Trophoblast cell (in vitro differentiated cells and primary cell): ENCODE data around the gene B3GALNT2.
"Not testable (repeated sequence)": the region's sequence is repeated elsewhere in the genome, so short reads cannot be mapped to it uniquely, and the experiment has no call there.

Source experiments
- DNase-seq, 2 donors: peaks; one replicate each; pipeline ENCODE4 v3.0.0-alpha.2; 2016
- H2AFZ ChIP-seq: 2 replicates; pipeline ENCODE4 v1.6.1; 2013; ENCODE audit warnings: low read length, moderate library complexity, mild to moderate bottlenecking; ENCODE audit not compliant: insufficient read depth, poor library complexity
- H2AK5ac ChIP-seq: 2 replicates; pipeline ENCODE4 v1.6.1; 2013; ENCODE audit warnings: mild to moderate bottlenecking, low read length
- H2BK120ac ChIP-seq: 2 replicates; pipeline ENCODE4 v1.6.1; 2013; ENCODE audit warnings: low read length, mild to moderate bottlenecking, moderate library complexity; ENCODE audit not compliant: insufficient read depth, poor library complexity
- H2BK12ac ChIP-seq: 2 replicates; pipeline ENCODE4 v1.6.1; 2013; ENCODE audit warnings: mild to moderate bottlenecking, low read length, moderate library complexity
- H2BK5ac ChIP-seq: 2 replicates; pipeline ENCODE4 v1.6.1; 2013; ENCODE audit warnings: low read length, low read depth, moderate library complexity, mild to moderate bottlenecking; ENCODE audit not compliant: poor library complexity
- H3K14ac ChIP-seq: 2 replicates; pipeline ENCODE4 v1.6.1; 2013; ENCODE audit warnings: mild to moderate bottlenecking, low read length
- H3K18ac ChIP-seq: 2 replicates; pipeline ENCODE4 v1.6.1; 2013; ENCODE audit warnings: mild to moderate bottlenecking, low read length
- H3K23ac ChIP-seq: 2 replicates; pipeline ENCODE4 v1.6.1; 2013; ENCODE audit warnings: low read length
- H3K27ac ChIP-seq: 2 replicates; pipeline ENCODE4 v1.5.1; 2013; ENCODE audit warnings: low read depth, mild to moderate bottlenecking, inconsistent platforms, low read length, moderate library complexity
- H3K27me3 ChIP-seq: 2 replicates; pipeline ENCODE4 v1.6.1; 2013; ENCODE audit warnings: inconsistent platforms, mild to moderate bottlenecking, low read length, moderate library complexity; ENCODE audit not compliant: insufficient read depth
- H3K36me3 ChIP-seq, 2 experiments: 1 replicate in 1 of 2; 2 replicates in 1 of 2; pipeline ENCODE4 v1.6.1; 2013; ENCODE audit warnings: low read length in 2 of 2, mild to moderate bottlenecking in 2 of 2, moderate library complexity in 1 of 2; ENCODE audit not compliant: insufficient read depth in 2 of 2, control insufficient read depth in 1 of 2
- H3K4ac ChIP-seq: 2 replicates; pipeline ENCODE4 v1.6.1; 2013; ENCODE audit warnings: low read depth, mild to moderate bottlenecking, low read length, moderate library complexity
- H3K4me1 ChIP-seq, 2 experiments: 1 replicate in 1 of 2; 2 replicates in 1 of 2; pipeline ENCODE4 v1.6.1; 2013; ENCODE audit warnings: low read length in 2 of 2, mild to moderate bottlenecking in 2 of 2, moderate library complexity in 1 of 2; ENCODE audit not compliant: insufficient read depth in 2 of 2, control insufficient read depth in 1 of 2
- H3K4me2 ChIP-seq: 2 replicates; pipeline ENCODE4 v1.6.1; 2013; ENCODE audit warnings: inconsistent platforms, mild to moderate bottlenecking, low read length, moderate library complexity
- H3K4me3 ChIP-seq: 2 replicates; pipeline ENCODE4 v1.5.1; 2013; ENCODE audit warnings: mild to moderate bottlenecking, low read depth, low read length, inconsistent platforms
- H3K79me1 ChIP-seq: one replicate; pipeline ENCODE4 v1.6.1; 2013; ENCODE audit warnings: low read length
- H3K79me2 ChIP-seq: 2 replicates; pipeline ENCODE4 v1.6.1; 2013; ENCODE audit warnings: low read length, mild to moderate bottlenecking; ENCODE audit not compliant: control insufficient read depth, insufficient read depth, poor library complexity
- H3K9ac ChIP-seq: 2 replicates; pipeline ENCODE4 v1.6.1; 2013; ENCODE audit warnings: mild to moderate bottlenecking, low read length
- H3K9me3 ChIP-seq: 2 replicates; pipeline ENCODE4 v1.6.1; 2013; ENCODE audit warnings: low read depth, mild to moderate bottlenecking, control low read depth, inconsistent platforms, low read length; ENCODE audit not compliant: insufficient read depth
- H4K12ac ChIP-seq: 2 replicates; pipeline ENCODE4 v1.6.1; 2013; ENCODE audit warnings: low read depth, mild to moderate bottlenecking, low read length, moderate library complexity
- H4K8ac ChIP-seq: 2 replicates; pipeline ENCODE4 v1.6.1; 2013; ENCODE audit warnings: low read depth, mild to moderate bottlenecking, low read length, moderate library complexity
- H4K91ac ChIP-seq: one replicate; pipeline ENCODE4 v1.6.1; 2013; ENCODE audit warnings: low read depth, mild to moderate bottlenecking, low read length, moderate library complexity
- WGBS: extraction: QIAGEN DNeasy Blood & Tissue Kit; methylation state at CpG from one replicate; pipeline ENCODE4 v1.1.7; 2013; ENCODE audit warnings: missing lambda C conversion rate; ENCODE audit not compliant: insufficient read length, insufficient coverage; ENCODE audit errors: extremely low coverage; 5-methylcytosine and 5-hydroxymethylcytosine counted together

Gene B3GALNT2

DNA sequence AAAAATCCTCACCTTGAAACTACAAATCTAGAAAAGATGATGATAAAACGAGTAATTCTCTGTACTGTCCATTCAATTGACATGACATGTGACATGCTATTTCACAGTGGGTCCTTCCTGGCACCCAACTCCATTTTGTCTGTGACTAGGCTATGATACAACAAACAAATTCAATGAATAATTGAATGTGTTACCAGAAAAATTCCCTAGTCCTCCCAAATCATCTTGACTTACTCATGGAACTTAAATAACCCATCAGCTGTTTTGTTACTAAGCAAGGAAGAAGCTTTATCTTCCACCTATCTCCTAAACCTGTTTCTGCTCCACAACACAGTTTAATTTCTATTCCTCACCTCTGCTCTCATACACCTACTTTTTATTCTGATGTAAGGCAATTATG lies 30.4 kb downstream of the B3GALNT2 start:
- Histone ChIP-seq H2BK12ac (no peak overlapping the region), H3K79me1 (no peaks in the 10 kb centered on the region)

DNA sequence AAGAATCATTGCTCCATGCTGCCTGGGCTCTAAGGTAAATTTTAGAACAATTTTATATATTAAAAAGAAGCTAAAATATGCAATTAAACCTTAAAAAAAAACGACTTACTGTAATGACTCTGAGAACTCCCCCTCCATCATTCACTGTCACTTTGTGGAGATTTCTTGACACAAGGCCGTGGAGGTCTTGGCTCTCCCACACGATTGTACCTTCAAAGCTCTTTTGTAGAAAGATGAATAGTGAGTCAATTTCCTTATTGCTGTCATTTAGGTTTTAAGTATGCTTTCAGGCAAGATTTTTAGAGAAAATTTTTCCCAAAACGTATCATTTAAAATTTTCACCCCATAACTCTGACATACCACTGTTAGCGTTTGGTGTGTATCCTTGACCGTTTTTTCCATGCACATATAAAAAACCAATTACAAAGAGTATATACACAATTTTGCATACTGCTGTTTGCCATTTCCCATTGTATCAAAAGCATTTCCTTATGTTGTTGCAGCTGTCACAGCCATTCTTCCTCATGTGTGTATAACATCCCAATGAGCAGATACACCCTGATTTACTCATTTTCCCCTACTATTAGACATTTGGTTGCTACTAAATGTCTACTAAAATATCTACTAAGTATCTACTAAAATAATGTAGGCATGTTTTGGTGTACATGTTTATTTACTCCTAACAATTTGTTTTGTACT lies 33.4 kb downstream of the B3GALNT2 start:
- Histone ChIP-seq H3K79me1 (no peaks in the 10 kb centered on the region), H3K79me2 (no peaks in the 10 kb centered on the region), H3K18ac (no peak overlapping the region), H4K8ac (no peak overlapping the region), H2BK120ac (no peak overlapping the region), H3K4me2 (no peak overlapping the region), H4K91ac (no peak overlapping the region), H2BK5ac (no peak overlapping the region), H2AK5ac (no peak overlapping the region), H3K36me3 (peaks cover 3 to 12% of the 10 kb centered on the region in 2 experiments), H3K27ac (no peak overlapping the region), H3K23ac (no peak overlapping the region), H3K27me3 (no peaks in the 10 kb centered on the region), H3K9me3 (no peaks in the 10 kb centered on the region), H3K4ac (no peak overlapping the region), H4K12ac (no peak overlapping the region), H3K9ac (no peak overlapping the region), H2BK12ac (no peak overlapping the region), H2AFZ (no peak overlapping the region), H3K4me1 (no peaks in the 10 kb centered on the region), H3K4me3 (no peak overlapping the region), H3K14ac (no peak overlapping the region)
- WGBS: no CpG with 5 or more reads among the region's 6 CpGs
- no peak for DNase-seq

More for the DNA sequence above, 30.4 kb downstream of the B3GALNT2 start:
- Histone ChIP-seq H3K18ac (no peak overlapping the region), H2BK5ac (no peak overlapping the region), H3K27ac (no peak overlapping the region), H2AK5ac (no peak overlapping the region), H4K8ac (no peak overlapping the region), H3K27me3 (no peaks in the 10 kb centered on the region), H2BK120ac (no peak overlapping the region), H3K4me3 (no peak overlapping the region), H2AFZ (no peak overlapping the region), H3K4me2 (no peak overlapping the region), H3K9ac (no peak overlapping the region), H3K36me3 (peaks cover 8 to 10% of the 10 kb centered on the region in 2 experiments), H3K9me3 (no peaks in the 10 kb centered on the region), H3K23ac (no peak overlapping the region), H3K4ac (no peak overlapping the region), H3K14ac (no peak overlapping the region), H3K79me2 (no peaks in the 10 kb centered on the region), H3K4me1 (no peaks in the 10 kb centered on the region), H4K91ac (no peak overlapping the region), H4K12ac (no peak overlapping the region)
- WGBS: no CpG with 5 or more reads among the region's 1 CpG
- no peak for DNase-seq

DNA sequence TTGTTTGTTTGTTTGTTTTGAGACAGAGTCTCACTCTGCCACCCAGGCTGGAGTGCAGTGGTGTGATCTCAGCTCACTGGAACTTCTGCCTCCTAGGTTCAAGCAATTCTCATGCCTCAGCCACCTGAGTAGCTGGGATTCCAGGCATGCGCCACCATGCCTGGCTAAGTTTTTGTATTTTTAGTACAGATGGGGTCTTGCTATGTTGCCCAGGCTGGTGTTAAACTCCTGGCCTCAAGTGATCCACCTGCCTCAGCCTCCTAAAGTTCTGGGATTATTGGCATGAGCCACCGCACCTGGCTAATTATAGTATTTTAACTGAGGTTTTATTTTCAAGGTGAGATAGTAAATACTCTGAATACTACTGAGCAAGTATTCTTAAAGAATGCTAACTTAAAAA lies 34.4 kb downstream of the B3GALNT2 start:
- not testable (repeated sequence) for H3K27ac ChIP-seq, H3K36me3 ChIP-seq, H4K8ac ChIP-seq, H3K79me1 ChIP-seq, H2BK120ac ChIP-seq, H2AFZ ChIP-seq, H2BK5ac ChIP-seq, H3K4ac ChIP-seq, H3K9me3 ChIP-seq, H3K9ac ChIP-seq, H2BK12ac ChIP-seq, H3K79me2 ChIP-seq, H3K4me1 ChIP-seq, H3K4me3 ChIP-seq, H4K12ac ChIP-seq, H3K18ac ChIP-seq, H3K27me3 ChIP-seq, H2AK5ac ChIP-seq, H3K4me2 ChIP-seq, H4K91ac ChIP-seq, H3K14ac ChIP-seq, H3K23ac ChIP-seq
- WGBS: no CpG with 5 or more reads among the region's 2 CpGs
- peak; percentile 31 to 64 for DNase-seq

DNA sequence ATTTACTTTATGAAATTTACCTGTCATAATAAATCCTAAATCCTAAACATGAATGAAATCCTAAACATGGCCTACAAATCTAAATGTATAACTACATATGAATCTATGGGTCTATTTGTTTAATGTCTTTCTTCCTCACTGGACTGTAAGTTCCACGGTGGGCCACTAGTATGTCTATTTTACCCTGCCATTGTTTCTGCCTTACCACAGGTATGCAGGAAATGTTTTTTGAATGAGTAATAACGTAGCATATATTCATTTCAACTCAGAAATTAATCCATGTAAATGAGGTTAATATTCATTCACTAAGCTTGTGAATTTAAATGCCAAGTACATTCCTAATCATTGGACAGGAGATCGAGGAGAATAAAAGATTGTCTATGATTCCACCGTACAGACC lies 35.3 kb downstream of the B3GALNT2 start:
- Histone ChIP-seq H2BK5ac (no peak overlapping the region), H3K18ac (no peak overlapping the region), H4K8ac (no peak overlapping the region), H3K23ac (no peak overlapping the region), H3K27ac (no peak overlapping the region), H3K4me2 (no peak overlapping the region), H3K36me3 (peaks cover 3 to 9% of the 10 kb centered on the region in 2 experiments), H4K12ac (no peak overlapping the region), H2BK12ac (no peak overlapping the region), H3K27me3 (no peaks in the 10 kb centered on the region), H3K79me1 (no peaks in the 10 kb centered on the region), H3K4me1 (no peaks in the 10 kb centered on the region), H4K91ac (no peak overlapping the region), H2AK5ac (no peak overlapping the region), H3K79me2 (no peaks in the 10 kb centered on the region), H3K4ac (no peak overlapping the region), H3K4me3 (no peak overlapping the region), H3K9me3 (no peaks in the 10 kb centered on the region), H2BK120ac (no peak overlapping the region), H2AFZ (no peak overlapping the region), H3K14ac (no peak overlapping the region), H3K9ac (no peak overlapping the region)
- WGBS: no CpG with 5 or more reads among the region's 4 CpGs
- DNase-seq: peak; percentile 36 to 63
